Measurements from ENCODE around the gene ACTL7B. TPM values are rescaled to one million over a fixed set of nuclear protein-coding genes. Genes with fewer than 3 reads are reported as not detected.

ACTL7B gene
- total RNA-seq, 2 experiments from 2014 or later = 0.08 to 0.25 TPM

DNA sequence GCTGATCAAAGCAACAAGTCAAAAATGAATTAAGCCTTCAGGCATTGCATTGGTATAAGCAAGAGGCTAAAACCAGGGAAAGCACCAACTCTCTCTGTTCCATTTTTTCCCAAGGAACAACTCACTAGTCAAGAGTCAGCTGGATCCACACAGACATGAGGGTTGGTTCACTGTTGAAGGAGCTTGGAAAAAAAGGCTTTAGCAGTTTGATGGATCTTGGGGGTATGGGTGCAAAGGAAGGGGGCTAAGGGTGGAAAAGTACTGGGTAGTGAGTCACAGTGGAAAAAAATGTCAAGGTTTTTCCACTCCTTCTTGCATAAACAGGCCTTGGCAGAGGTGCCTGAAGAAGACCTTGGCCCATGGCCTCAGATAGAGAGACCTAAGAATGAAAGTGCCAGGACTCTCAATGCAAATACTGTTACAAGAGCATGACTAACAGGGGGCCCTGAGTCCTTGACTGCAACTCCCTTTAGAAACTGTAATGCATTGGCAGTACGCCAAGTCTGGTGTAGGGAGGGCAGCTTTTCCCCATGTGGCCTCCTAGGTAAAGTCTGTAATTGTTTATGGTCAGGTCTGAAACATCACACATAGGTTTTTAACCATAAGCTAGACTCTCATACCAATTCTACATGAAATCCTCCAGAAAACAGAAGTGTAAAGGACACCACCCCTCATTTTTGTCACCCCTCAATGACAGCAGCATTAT is 30.0 kb upstream of the ACTL7B start:
- no peaks in the 10 kb centered on the region for H3K4me1 ChIP-seq (ENCODE audit: insufficient read depth, low read length)
- Mint-ChIP-seq H3K27me3 (no peaks in the 10 kb centered on the region), H3K4me1 (ENCODE audit: low read depth) (no peaks in the 10 kb centered on the region), H3K4me3 (no peak overlapping the region), H3K27ac (no peak overlapping the region), H3K36me3 (ENCODE audit: low read depth) (peaks cover 85% of the 10 kb centered on the region), H3K9me3 (no peaks in the 10 kb centered on the region)
- H3K27ac ChIP-seq (ENCODE audit: low read depth in 1 of 2, low read length in 2 of 2) = no peak overlapping the region
- H3K9me3 ChIP-seq (ENCODE audit: control insufficient read depth in 1 of 2, insufficient read depth in 1 of 2, low read length in 2 of 2) = no peaks in the 10 kb centered on the region
- ChIA-PET CTCF (no interaction called here), POLR2A (no interaction called here)
- peaks cover 58% of the 10 kb centered on the region for H3K36me3 ChIP-seq (ENCODE audit: insufficient read depth, low read length)
- no peak overlapping the region for H3K4me3 ChIP-seq (ENCODE audit: low read length)
- DNase-seq (peak in 1 of 14 experiments; percentile 6), ATAC-seq (ENCODE audit: poor library complexity) (no peak)
- intact Hi-C loops (cut with DNase I, micrococcal nuclease) = loop anchor here in 1 of 2 experiments (5.0 kb wide), 1 partner anchor 312 kb away; no protein-coding TSS in a partner anchor
- TF ChIP-seq, protein P1, sequence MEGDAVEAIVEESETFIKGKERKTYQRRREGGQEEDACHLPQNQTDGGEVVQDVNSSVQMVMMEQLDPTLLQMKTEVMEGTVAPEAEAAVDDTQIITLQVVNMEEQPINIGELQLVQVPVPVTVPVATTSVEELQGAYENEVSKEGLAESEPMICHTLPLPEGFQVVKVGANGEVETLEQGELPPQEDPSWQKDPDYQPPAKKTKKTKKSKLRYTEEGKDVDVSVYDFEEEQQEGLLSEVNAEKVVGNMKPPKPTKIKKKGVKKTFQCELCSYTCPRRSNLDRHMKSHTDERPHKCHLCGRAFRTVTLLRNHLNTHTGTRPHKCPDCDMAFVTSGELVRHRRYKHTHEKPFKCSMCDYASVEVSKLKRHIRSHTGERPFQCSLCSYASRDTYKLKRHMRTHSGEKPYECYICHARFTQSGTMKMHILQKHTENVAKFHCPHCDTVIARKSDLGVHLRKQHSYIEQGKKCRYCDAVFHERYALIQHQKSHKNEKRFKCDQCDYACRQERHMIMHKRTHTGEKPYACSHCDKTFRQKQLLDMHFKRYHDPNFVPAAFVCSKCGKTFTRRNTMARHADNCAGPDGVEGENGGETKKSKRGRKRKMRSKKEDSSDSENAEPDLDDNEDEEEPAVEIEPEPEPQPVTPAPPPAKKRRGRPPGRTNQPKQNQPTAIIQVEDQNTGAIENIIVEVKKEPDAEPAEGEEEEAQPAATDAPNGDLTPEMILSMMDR (IDR thresholded peaks at IDR 0.05) = no peak
- no peaks in the 10 kb centered on the region for H3K27me3 ChIP-seq (ENCODE audit: control insufficient read depth in 1 of 2, insufficient read depth in 2 of 2, low read length in 2 of 2)

DNA sequence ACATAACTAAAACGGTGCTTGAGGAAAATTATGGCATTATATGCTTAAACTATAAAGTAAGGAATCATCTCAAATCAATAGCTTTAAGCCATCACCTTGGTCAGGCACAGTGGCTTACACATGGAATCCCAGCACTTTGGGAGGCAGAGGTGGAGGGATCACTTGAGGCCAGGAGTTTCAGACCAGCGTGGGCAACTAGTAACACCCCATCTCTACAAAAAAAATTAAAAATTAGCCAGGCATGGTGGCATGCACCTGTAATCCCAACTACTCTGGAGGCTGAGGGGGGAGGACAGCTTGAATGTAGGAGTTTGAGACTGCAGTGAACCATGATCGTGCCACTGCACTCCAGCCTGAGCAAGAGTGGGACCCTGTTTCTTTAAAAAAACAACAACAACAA is 28.9 kb upstream of the ACTL7B start:
- Histone ChIP-seq H3K4me3 (ENCODE audit: low read length) (no peak overlapping the region), H3K27me3 (ENCODE audit: control insufficient read depth in 1 of 2, insufficient read depth in 2 of 2, low read length in 2 of 2) (no peaks in the 10 kb centered on the region), H3K4me1 (ENCODE audit: insufficient read depth, low read length) (no peaks in the 10 kb centered on the region), H3K9me3 (ENCODE audit: control insufficient read depth in 1 of 2, insufficient read depth in 1 of 2, low read length in 2 of 2) (no peaks in the 10 kb centered on the region), H3K27ac (ENCODE audit: low read depth in 1 of 2, low read length in 2 of 2) (no peak overlapping the region), H3K36me3 (ENCODE audit: insufficient read depth, low read length) (peaks cover 58% of the 10 kb centered on the region)
- Mint-ChIP-seq H3K36me3 (ENCODE audit: low read depth) (peaks cover 85% of the 10 kb centered on the region), H3K4me1 (ENCODE audit: low read depth) (no peaks in the 10 kb centered on the region), H3K9me3 (no peaks in the 10 kb centered on the region), H3K4me3 (no peak overlapping the region), H3K27me3 (no peaks in the 10 kb centered on the region), H3K27ac (no peak overlapping the region)
- intact Hi-C loops (cut with DNase I, micrococcal nuclease) = loop anchor here in 1 of 2 experiments (5.0 kb wide), 1 partner anchor 313 kb away; no protein-coding TSS in a partner anchor
- ChIA-PET POLR2A (no interaction called here), CTCF (no interaction called here)
- ATAC-seq (ENCODE audit: poor library complexity) = no peak
- TF ChIP-seq, protein P1 (IDR thresholded peaks at IDR 0.05) = no peak
- no peak for DNase-seq

DNA sequence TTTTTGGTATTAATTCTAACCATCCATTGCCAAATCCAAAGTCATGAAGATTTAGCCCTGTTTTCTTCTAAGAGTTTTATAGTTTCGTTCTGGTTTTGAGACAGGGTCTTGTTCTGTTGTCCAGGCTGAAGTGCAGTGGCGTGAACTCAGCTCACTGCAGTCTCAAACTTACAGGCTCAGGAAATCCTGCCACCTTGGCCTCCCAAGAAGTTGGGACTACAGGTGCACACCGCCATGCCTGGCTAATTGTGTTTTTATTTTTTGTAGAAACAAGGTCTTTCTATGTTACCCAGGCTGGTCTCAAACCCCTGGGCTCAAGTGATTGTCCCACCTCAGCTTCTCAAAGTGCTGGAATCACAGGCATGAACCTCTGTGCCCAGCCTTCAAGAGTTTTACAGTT is 27.3 kb upstream of the ACTL7B start:
- no peaks in the 10 kb centered on the region for H3K4me1 Mint-ChIP-seq (ENCODE audit: low read depth)
- Histone ChIP-seq H3K27me3 (ENCODE audit: control insufficient read depth in 1 of 2, insufficient read depth in 2 of 2, low read length in 2 of 2) (no peaks in the 10 kb centered on the region), H3K27ac (ENCODE audit: low read depth in 1 of 2, low read length in 2 of 2) (no peak overlapping the region), H3K4me3 (ENCODE audit: low read length) (no peak overlapping the region), H3K9me3 (ENCODE audit: control insufficient read depth in 1 of 2, insufficient read depth in 1 of 2, low read length in 2 of 2) (no peaks in the 10 kb centered on the region), H3K4me1 (ENCODE audit: insufficient read depth, low read length) (no peaks in the 10 kb centered on the region), H3K36me3 (ENCODE audit: insufficient read depth, low read length) (peaks cover 58% of the 10 kb centered on the region)
- DNase-seq = no peak
- H3K27me3 Mint-ChIP-seq = no peaks in the 10 kb centered on the region
- peaks cover 85% of the 10 kb centered on the region for H3K36me3 Mint-ChIP-seq (ENCODE audit: low read depth)
- ChIA-PET CTCF (interaction anchor here (1.0 kb wide), 1 partner anchor 9 kb away, joined by 3 read pairs; no protein-coding TSS in a partner anchor), POLR2A (no interaction called here)
- intact Hi-C loops (cut with DNase I, micrococcal nuclease) = no loop called here
- H3K27ac Mint-ChIP-seq = no peak overlapping the region
- no peak for ATAC-seq (ENCODE audit: poor library complexity)
- no peaks in the 10 kb centered on the region for H3K9me3 Mint-ChIP-seq
- no peak overlapping the region for H3K4me3 Mint-ChIP-seq
- TF ChIP-seq, protein P1 (IDR thresholded peaks at IDR 0.05) = no peak
